Esophagus muscularis mucosa (tissue), 4 donors: ENCODE measurements around the gene YWHAE.

ENCODE experiments used
- EP300 ChIP-seq: sonication (generic); formaldehyde crosslinking; IDR thresholded peaks from one replicate; pipeline ENCODE4 v1.6.1; 2017; ENCODE audit warnings: antibody characterized with exemption
- POLR2A ChIP-seq: fragments of 450-650 bp; IDR thresholded peaks from one replicate; pipeline ENCODE4 v1.6.1; 2017; ENCODE audit warnings: antibody characterized with exemption, moderate library complexity, mild to moderate bottlenecking, low read depth
- POLR2AphosphoS5 ChIP-seq, 2 donors: sonication (generic); formaldehyde crosslinking; IDR thresholded peaks; one replicate each; pipeline ENCODE4 v1.6.1; 2017; ENCODE audit warnings: antibody characterized with exemption in 2 of 2
- TF ChIP-seq, protein P1 (sequence below), 3 experiments: fragments of 200-600 bp in 2 of 3; fragments of 450-650 bp in 1 of 3; sonication (generic) in 2 of 3; IDR thresholded peaks; one replicate each; pipeline ENCODE4 v1.5.1; 2017 to 2019; ENCODE audit warnings: antibody characterized with exemption in 3 of 3, mild to moderate bottlenecking in 2 of 3, moderate library complexity in 1 of 3

DNA sequence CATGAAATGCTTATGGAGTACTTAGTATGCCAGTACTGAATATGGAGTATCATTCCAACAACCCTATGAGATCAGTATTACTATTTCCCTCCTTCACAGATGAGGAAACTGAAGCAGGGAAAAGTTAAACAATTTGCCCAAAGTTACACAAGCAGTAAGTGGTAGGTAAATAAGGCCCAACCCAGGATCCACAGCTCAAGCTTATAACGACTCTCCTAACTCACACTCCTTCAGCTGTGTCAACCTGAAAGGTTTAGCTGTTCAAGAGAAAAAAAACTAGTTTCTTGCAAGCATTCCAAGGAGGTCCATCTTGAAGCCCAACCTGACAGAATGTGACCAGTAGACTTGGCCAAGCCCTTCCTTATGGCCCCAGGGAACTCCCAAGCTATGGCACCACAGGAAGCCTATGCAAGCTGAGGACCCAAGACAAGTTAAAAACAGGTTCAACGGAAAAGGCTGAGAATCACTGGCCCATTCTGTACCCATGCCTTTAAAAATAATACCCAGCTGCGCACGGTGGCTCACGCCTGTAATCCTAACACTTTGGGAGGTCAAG lies 49.5 kb upstream of the YWHAE start:
- TF ChIP-seq, protein P1, sequence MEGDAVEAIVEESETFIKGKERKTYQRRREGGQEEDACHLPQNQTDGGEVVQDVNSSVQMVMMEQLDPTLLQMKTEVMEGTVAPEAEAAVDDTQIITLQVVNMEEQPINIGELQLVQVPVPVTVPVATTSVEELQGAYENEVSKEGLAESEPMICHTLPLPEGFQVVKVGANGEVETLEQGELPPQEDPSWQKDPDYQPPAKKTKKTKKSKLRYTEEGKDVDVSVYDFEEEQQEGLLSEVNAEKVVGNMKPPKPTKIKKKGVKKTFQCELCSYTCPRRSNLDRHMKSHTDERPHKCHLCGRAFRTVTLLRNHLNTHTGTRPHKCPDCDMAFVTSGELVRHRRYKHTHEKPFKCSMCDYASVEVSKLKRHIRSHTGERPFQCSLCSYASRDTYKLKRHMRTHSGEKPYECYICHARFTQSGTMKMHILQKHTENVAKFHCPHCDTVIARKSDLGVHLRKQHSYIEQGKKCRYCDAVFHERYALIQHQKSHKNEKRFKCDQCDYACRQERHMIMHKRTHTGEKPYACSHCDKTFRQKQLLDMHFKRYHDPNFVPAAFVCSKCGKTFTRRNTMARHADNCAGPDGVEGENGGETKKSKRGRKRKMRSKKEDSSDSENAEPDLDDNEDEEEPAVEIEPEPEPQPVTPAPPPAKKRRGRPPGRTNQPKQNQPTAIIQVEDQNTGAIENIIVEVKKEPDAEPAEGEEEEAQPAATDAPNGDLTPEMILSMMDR (IDR thresholded peaks at IDR 0.05): no peak
- no peak for TF ChIP-seq EP300
- TF ChIP-seq POLR2A: no peak
- no peak for TF ChIP-seq POLR2AphosphoS5 (IDR thresholded peaks at IDR 0.05)
